RKO (cell line): ENCODE results near the gene SLC17A7.
A peak's percentile ranks its signal among the peaks of the same experiment; 100 is the strongest.
"Not testable (repeated sequence)": the region's sequence is repeated elsewhere in the genome, so short reads cannot be mapped to it uniquely, and the experiment has no call there.

Experiments used
- DNase-seq: peaks from one replicate; pipeline ENCODE4 v3.0.0-alpha.2; 2016; ENCODE audit warnings: low spot score

The SLC17A7 gene

DNA sequence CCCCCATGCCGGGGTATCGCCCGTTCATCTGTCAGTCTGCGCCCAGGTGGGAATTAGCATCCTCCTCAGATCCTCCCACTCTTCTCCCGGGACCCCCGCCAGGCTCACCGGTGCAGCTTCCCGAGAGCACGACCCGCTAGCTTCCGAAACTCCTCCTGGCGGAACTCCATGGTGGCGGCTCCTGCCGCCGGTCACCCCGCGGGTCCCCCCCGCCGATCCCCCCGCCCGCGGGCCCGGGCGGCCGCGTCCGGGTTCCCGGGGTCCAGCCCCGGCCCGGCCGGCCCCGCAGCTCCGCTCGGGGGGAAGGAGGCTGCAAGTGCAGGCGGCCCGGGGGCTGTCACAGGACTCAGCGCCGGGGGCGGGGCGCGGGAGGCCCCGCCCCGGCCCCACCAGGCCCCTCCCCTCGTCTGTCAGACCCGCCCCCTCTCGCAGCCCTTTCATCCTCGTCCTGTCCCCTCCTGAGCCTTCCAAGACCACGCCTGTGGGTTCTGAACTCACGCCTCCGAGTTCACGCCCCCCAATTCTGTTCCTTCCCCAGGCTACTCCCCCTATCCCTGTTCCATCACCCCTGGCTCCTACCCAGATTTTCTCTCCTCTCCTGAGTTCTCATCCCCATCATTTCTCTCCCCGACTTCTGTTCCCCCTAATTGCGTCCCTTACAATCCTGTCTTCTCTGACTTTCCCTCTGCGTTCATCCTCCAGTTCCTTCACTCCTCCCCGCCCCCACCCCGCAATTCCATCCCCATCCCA is at the start of gene SLC17A7:
Gene SLC17A7 (minus strand): TSS at position 318 of the 750 bp plus-strand sequence. CDS start 148 bp downstream, at position 170.
- DNase-seq: no peak

DNA sequence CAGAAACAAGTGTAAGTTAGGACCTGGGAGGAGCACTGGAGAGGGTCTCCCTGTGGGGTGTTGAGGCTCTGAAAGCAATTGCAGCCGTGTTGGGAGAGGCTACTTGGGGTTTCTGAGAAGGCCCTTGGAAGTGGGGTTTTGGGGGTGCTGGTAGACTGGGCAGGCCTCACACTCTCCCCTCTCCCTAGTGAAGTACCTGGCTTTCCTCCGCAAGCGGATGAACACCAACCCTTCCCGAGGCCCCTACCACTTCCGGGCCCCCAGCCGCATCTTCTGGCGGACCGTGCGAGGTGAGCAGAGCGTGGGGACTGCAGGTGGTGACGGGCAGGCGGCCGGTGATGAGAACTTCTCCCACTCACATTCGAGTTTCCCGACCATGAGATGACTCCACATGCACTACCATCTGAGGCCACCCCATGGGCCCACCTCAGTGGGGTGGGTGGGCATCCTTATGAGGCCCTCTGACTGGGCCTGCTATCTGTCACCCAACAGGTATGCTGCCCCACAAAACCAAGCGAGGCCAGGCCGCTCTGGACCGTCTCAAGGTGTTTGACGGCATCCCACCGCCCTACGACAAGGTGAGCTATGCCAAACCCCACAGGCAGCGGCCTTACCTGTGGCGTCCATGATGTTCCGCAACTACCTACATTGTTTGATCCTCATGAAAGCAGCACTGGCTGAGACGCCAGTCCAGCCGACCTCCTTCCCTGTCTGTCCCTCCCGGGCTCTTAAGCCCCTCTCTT is 49.1 kb upstream of the SLC17A7 start:
- no peak for DNase-seq

DNA sequence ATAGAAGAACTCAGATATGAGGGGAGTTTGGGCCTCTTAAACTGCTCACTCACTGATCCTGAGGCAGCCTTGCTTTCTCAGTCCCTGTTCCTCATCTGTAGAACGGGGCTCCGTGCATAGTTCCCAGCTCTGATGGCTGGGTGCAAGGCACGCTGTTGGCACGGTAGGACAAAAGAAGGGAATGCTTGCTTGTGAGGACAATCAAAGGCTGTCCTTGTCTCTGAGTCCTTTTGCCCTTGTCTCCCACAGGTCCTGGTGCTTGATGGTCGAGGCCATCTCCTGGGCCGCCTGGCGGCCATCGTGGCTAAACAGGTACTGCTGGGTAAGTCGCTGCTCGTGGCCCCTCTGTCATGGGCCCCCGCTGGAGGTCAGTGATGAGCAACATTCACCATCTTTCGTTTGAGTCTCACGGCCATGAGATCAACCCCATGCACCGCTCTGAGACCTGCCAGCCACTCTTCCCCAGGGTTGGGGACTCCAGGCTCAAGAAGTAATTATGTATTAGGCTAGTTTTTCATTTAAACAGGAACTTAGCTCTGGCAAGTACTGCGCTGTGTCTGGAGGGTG is 48.4 kb upstream of the SLC17A7 start:
- peak; percentile 77 for DNase-seq

DNA sequence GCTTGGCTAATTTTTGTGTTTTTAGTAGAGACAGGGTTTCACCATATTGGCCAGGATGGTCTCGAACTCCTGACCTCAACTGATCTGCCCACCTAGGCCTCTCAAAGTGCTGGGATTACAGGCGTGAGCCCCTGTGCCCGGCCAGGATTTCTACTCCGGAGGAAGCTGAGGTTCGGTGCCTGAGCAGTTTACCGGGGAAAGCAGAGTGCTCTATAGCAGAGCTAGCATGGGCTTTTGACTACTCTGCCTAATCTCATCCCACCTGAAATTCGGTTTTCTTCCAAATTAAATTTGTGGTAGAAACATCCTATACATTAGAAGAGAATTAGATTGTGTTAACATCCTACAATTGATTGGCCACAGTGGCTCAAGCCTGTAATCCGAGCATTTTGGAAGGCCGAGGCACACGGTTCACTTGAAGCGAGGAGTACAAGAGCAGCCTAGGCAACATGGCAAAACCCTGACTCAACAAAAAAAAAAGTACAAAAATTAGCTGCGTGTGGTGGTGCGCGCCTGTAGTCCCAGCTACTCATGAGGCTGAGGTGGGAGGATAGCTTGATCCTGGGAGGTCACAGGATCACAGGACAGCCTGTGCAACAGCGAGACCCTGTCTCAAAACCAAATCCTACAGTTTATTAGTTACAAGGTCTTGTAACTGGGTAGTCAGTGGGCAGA is 47.7 kb upstream of the SLC17A7 start:
- no peak for DNase-seq

DNA sequence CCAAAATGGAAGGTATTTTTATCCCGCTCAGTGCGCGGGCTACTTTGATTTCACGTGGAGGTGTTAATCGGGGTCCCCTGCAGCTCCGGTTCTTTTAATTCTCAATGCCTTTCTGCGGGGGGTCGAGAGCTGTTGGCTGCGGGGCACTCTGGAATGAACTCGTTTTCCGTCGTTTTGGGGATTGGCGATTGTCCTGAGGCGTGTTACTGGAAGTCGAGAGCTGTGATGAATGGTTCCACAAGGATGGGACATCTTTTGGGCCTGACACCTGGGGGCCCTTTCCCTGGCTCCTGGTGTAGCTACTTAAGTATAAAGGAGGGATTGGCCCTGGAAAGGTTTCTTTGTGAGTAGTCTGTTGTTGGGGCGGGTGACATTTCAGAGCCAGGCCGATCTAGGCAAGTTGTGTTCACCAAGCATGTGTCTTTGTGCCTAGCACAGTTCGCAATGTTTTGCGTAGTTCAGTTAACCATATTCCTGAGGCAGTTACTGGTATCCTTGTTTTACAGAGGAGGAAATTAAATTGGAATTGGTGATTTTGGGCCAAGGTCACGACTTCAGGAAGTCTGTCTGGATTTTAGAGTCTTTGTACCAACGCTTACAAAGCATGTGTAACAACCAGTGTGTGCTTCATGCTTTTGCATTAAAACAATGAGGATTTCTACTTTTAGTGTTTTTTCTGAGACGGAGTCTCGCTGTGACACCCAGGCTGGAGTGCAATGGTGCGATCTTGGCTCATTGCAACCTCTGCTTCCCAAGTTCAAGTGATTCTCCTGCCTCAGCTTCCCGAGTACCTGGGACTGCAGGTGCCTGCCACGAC is 46.9 kb upstream of the SLC17A7 start:
- DNase-seq: no peak

DNA sequence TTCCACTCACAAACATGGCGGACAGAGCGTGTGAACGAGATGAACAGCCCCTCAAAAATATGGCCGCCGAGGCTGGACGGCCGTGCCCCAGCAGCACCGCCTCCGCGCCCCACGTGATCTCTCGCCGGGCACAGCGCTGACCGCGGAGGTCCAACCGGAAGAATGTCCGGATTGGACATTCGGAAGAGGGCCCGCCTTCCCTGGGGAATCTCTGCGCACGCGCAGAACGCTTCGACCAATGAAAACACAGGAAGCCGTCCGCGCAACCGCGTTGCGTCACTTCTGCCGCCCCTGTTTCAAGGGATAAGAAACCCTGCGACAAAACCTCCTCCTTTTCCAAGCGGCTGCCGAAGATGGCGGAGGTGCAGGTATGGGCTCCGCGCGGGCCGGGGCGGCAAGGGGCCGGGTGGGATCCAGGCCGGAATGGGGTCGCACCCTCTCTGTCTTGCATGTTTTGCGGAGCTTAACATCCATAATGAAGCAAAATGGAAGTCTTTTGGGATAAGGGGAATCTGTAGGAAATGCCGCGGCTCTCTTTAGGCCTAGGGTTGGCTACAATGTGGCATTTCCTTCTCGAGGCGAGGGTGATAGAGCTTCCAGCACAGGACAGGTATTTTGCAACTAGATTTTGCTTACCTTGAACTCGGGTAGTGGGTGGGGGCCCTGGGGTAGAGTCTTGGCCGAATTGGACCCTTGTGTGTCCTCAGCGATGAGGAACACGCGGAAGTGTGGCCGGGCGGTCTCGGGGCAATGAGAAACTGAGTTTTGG is 46.1 kb upstream of the SLC17A7 start, which contains the start of gene RPL13A:
Gene RPL13A (plus strand): TSS at position 332 of the 769 bp plus-strand sequence. CDS start 22 bp downstream, at position 354.
- DNase-seq: peak; percentile 99

DNA sequence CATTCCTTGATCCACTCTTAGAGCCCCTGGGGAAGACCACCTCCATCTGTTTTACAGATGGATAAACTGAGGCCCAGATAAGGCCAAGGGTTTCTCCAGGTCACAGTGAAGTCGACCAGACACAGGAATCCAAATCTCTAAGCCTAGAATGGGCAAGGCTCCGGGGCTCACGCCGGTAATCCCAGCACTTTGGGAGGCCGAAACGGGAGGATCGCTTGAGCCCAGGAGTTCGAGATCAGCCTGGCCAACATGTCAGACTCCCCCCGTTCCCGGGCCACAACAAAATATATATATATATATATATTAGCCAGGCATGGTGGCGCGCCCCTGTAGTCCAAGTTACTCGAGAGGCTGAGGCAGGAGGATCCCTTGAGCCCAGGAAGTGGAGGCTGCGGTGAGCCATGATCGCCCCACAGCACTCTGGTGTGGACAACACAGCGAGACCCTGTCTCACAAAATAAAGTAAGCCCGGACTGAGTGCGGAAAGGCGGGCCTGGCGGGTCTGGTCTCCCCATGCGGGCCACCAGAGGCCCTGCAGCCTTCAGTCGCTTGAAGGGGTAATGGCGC is 45.5 kb upstream of the SLC17A7 start:
- DNase-seq: no peak

DNA sequence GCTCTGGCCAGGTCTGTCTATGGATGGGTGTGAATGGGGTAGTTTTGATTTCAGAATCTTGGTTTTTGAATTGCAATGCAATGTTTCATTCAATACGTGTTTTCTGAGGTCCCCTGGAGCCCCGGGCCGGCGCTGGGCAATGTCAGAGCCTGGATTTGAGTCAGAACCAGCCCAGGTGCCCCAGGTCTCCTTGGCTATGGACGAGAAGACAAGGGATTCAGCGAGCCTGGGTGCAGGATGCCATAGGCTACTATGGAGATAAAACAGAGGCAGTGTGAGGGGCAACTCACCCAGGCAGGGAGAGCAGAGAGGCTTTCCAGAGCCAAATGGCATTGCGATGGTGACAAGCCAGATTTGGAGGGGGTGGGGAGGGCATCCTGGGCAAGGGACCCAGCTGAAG is 44.9 kb upstream of the SLC17A7 start:
- no peak for DNase-seq

DNA sequence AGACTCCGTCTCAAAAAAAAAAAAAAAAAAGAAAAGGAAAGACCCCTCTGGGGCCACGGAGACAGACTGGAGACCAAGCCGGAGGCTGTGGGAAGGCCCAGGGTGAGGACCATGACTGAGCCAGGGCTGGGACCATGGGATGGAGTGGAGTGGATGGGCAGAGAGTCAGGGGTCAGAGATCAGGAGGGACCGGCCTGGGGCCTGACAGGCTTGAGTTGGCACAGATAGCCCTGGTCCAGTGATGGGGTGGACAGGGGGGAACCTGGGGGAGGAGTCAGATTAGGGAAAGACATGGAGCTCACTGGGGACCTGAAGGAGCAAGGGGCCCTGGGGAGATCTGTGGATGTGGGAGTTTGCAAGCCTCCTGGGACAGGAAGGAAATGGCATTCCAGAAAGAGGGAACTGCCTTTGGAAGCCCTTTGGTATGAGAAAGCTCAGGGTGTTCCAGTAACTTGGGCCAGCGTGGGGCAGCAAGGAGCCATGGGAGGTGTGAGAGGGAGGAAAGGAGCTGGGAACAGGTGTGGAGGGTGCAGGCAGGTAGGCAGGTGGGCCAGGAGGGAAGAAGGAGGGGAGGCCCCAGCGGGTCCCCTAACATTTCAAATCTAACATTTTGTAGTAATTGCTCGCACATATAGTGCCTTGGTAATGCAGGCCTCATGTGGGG is 39.8 kb upstream of the SLC17A7 start:
- DNase-seq: no peak

DNA sequence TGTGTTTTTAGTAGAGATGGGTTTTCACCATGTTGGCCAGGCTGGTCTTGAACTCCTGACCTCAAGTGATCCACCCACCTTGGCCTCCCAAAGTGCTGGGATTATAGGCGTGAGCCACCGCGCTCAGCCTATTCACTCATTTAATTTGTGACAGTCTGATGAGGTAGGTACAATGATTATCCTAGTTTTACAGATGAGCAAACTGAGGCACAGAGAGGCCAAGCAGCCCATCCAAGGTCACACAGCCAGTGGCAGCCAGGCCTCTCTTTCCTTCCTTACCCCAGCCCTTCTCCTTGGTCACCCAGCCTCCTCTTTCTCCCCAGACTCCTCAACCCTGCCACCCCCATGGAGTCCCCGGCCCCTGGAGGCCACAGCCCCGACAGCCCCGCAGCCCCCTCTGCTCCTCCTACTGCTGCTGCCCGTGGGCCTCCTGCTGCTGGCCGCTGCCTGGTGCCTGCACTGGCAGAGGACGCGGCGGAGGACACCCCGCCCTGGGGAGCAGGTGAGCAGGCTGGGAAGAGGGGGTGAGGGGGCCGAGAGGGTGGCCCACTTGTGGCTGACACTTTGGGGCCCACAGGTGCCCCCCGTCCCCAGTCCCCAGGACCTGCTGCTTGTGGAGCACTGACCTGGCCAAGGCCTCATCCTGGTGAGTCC is 38.8 kb upstream of the SLC17A7 start:
- no peak for DNase-seq

DNA sequence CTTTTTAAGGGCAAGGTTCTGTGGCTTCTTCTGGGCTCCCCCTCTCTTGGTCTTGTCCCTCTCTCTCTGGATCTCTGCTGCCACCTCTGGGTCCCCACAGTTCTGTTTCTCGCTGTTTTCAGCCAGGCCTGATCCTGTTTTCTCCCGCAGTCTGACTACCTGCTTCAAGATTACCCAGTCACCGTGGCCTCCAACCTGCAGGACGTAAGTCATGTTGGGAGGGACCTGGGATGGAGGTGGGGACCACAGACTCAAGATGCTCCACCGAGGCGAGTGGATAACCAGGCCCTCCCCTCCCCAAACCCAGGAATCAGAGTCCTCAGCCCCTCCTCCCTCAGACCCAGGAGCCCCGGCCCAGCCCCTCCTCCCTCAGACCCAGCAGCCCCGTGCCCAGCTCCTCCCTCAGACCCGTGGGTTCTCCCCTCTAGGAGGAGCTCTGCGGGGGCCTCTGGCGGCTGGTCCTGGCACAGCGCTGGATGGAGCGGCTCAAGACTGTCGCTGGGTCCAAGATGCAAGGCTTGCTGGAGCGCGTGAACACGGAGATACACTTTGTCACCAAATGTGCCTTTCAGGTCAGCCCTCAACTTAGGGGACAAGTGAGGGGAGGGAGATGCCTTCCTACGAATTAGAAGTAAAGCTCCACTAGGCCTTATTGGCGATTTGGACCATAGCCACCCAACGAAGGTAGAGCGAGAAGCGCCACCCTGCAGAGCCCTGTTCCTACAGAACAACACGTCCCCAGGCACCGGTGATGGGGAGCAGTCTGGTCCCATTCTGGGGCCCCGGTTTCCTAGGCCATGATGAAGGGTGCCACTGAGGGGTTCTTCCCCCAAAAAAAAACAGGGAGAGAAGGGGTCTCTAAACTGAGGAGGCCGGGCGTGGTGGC is 34.9 kb upstream of the SLC17A7 start:
- no peak for DNase-seq

DNA sequence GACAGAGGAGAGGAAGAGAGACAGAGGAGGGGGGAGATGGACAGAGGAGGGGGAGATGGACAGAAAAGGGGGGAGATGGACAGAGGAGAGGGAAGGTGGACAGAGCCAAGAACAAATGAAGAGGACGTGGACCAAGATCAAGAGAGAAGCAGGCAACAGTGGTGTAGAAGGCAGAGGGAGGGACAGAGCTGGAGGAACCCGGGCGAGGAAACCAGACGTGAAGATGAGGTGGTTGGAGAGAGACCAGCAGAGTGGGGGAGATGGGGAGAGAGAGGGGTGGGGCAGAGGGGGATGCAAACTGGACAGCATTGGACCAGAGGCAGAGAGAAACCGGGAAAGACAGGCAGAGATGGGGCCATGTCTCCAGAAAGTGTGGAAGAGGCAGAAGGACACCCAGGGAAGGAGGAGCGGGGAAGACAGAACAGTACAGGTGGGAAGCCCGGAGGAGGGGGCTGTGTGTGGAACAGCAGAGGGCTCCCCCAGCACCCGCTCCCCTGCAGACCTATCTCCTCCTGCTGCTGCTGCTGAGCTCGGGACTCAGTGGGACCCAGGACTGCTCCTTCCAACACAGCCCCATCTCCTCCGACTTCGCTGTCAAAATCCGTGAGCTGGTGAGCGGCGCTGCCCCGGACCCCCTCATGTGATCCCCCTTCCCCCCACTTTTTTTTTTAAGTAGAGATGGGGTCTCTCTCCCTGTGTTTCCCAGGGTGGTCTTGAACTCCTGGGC is 34.0 kb upstream of the SLC17A7 start:
- DNase-seq: no peak

DNA sequence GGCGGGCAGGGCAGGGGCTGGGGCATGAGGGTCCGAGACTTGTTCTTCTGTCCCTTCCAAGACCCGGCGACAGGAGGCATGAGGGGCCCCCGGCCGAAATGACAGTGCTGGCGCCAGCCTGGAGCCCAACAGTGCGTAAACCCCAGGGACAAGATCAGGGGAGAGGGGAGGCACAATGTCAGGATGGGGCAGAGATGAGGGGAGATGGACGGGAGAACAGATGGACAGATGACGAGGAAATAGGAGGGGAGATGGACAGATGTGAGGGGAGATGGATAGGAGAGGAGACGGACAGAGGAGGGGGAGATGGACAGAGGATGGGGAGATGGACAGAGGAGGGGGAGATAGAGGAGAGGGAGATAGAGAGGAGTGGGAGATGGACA is 33.2 kb upstream of the SLC17A7 start:
- DNase-seq: no peak

DNA sequence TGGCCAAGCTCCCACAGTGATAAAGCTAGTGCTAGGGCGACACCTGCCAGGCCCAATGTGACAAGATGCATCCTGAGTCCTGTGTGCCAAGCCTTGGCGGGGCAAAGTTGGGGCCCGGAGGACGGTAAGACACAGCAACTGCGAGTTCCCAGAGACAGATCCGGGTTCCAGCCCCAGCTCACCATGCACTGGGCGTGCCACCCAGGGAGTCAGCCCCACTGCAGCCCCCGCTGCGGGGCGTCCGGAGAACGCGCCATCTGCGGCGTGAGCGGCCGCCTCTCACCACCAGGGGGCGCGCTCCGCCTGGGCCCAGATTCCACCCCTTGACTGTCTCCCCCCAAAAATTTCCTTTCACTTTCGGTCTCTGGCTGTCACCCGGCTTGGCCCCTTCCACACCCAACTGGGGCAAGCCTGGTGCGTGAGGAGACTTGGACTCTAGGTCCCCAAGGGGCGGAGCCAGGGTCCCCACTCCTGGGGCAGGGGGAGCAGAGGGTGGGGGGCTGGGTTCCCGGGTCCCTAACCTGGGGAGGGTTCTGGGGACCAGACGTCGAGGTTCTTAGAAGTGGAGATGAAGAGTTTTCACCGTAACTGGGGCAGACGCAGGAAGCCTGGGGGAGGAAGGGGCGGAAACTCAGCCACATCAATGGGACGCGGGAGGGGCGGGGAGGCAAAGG is 32.7 kb upstream of the SLC17A7 start, which contains the start of gene FLT3LG:
Gene FLT3LG (plus strand): TSS at position 348 of the 674 bp plus-strand sequence. CDS start 425 bp downstream, outside the sequence.
- peak; percentile 80 for DNase-seq

DNA sequence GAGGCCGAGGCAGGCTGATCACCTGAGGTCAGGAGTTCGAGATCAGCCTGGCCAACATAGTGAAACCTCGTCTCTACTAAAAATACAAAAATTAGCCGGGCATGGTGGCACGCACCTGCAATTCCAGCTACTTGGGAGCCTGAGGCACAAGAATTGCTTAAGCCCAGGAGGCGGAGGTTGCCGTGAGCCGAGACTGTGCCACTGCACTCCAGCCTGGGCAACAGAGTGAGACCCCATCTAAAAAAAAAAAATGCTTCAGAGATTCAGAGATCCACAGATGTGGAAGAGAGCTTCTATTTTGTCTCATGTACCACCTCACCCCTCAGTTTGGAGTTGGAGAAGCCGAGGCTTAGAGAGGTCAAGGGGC is 32.2 kb upstream of the SLC17A7 start:
- not testable (repeated sequence) for DNase-seq

DNA sequence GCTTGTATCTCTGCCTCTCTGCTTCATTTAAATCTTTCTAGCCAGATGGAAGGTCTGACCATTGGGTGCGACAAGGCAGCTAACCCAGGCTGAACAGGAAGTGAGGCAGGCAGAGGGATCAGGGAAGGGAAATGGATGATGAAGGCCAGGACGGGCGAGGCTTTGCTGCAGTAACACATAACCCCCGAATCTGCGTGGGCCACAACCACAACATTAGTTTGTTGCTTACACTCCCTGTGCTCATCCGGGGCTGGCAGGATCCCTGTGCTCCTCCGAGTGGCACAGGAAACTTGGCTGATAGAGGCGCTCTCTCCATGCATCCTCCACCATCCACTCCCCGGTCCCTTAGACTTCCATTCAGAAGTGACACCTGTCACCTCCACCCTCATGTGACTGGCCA is 31.6 kb upstream of the SLC17A7 start:
- no peak for DNase-seq

DNA sequence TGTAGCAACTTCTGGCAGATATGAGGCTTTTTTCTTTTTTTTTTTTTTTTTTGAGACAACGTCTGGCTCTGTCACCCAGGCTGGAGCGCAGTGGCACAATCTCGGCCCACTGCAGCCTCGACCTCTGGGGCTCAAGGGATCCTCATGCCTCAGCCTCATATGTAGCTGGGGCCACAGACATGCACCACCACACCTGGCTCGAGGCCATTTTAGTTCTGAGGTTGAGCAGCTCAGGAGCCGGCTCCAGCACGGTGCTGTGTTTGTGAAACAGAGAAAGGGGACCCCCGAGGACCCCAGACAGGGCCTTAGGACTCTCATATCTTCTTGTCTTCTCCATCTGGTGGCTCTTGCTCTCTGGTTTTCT is 29.3 kb upstream of the SLC17A7 start:
- no peak for DNase-seq
